Measurements from ENCODE around the gene LBHD2. TPM values are rescaled to one million over a fixed set of nuclear protein-coding genes. Genes with fewer than 3 reads are reported as not detected.

The LBHD2 gene
- total RNA-seq, 2 donors from 2014 or later = not detected

DNA sequence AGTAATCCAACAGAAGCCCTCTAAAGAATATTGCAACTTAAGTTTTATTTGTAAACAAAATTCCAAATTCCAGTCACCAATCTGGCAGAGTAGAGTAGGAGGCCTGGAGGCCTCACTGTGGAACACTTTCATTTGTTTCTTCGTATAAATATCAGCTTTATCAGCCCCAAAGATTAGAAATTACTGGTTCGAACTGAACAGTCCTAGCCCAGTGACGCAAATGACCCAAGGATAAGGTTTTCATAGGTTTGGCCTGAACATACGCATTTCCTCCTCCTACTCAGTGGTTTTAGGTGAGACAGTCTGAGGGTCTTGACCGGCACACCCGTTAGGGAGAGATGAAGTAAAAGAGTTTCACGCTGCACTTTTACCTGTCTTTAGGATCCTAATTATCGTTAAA lies 28.3 kb upstream of the LBHD2 start:
- Mint-ChIP-seq H3K9me3 (no peaks in the 10 kb centered on the region), H3K4me1 (peaks cover 25% of the 10 kb centered on the region), H3K4me3 (peak overlapping the region; percentile 84), H3K36me3 (ENCODE audit: low read depth) (peaks cover 13% of the 10 kb centered on the region), H3K27ac (peak overlapping the region; percentile 42), H3K27me3 (ENCODE audit: insufficient read depth) (no peaks in the 10 kb centered on the region)
- Histone ChIP-seq H3K9me3 (ENCODE audit: control insufficient read depth, low read length) (no peaks in the 10 kb centered on the region), H3K4me3 (ENCODE audit: low read length) (peak overlapping the region; percentile 85), H3K9ac (ENCODE audit: extremely low read depth, low read length, poor library complexity, severe bottlenecking) (peak overlapping the region; percentile 9), H3K27ac (ENCODE audit: low read depth, low read length) (no peak overlapping the region), H3K27me3 (ENCODE audit: control insufficient read depth, insufficient read depth, low read length, poor library complexity, severe bottlenecking) (no peaks in the 10 kb centered on the region), H3K4me1 (ENCODE audit: control insufficient read depth, insufficient read depth, low read length) (peaks cover 7% of the 10 kb centered on the region), H3K36me3 (ENCODE audit: control insufficient read depth, insufficient read depth, low read length) (peaks cover 19% of the 10 kb centered on the region)
- TF ChIP-seq, protein P1, sequence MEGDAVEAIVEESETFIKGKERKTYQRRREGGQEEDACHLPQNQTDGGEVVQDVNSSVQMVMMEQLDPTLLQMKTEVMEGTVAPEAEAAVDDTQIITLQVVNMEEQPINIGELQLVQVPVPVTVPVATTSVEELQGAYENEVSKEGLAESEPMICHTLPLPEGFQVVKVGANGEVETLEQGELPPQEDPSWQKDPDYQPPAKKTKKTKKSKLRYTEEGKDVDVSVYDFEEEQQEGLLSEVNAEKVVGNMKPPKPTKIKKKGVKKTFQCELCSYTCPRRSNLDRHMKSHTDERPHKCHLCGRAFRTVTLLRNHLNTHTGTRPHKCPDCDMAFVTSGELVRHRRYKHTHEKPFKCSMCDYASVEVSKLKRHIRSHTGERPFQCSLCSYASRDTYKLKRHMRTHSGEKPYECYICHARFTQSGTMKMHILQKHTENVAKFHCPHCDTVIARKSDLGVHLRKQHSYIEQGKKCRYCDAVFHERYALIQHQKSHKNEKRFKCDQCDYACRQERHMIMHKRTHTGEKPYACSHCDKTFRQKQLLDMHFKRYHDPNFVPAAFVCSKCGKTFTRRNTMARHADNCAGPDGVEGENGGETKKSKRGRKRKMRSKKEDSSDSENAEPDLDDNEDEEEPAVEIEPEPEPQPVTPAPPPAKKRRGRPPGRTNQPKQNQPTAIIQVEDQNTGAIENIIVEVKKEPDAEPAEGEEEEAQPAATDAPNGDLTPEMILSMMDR (conservative IDR thresholded peaks at IDR 0.05) = no peak
- DNase-seq = no peak
- WGBS, 2 experiments (ENCODE audit: insufficient coverage in 1 of 2, insufficient read length in 1 of 2) = 84 to 87% methylated on average over 7 to 8 of the region's 8 CpGs

DNA sequence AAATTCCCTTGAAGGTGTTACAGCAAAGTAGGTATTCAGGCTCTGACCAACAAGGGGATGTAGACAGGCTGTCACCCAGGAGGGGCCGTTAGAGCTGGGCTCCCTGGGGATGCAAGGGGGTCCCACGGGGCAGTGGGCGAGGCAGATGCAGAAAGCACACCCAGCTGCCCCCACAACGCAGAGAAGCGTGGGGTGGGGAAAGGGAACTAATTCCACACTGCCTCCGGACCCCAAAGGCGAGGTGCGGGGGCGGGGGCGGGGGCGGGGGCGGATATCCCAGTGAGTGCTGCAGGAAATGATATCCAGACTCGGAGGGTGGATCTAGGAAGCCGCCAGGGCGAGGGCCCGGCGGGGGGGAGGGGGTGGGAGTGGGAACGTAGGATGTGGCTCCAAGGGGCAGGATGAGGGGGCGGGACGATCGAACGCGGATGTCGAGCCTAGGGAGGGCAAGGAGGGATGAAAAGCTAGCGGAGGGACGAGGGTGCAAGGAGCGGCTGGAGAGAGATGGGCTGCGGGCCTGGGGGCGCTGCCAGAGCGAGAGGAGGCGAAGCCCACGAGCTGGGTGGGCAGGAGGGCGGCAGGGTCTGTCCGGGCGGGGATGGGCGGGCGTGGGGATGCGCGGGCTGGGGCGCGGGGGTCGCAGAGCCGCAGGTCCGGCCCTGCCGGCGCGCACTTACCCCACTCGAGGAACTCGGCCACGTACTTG lies 27.5 kb upstream of the LBHD2 start:
- H3K4me1 Mint-ChIP-seq = peaks cover 24% of the 10 kb centered on the region
- Histone ChIP-seq H3K9ac (ENCODE audit: extremely low read depth, low read length, poor library complexity, severe bottlenecking) (peak overlapping the region; percentile 38), H3K27me3 (ENCODE audit: control insufficient read depth, insufficient read depth, low read length, poor library complexity, severe bottlenecking) (no peaks in the 10 kb centered on the region), H3K4me3 (ENCODE audit: low read length) (peak overlapping the region; percentile 85), H3K27ac (ENCODE audit: low read depth, low read length) (peak overlapping the region; percentile 68), H3K36me3 (ENCODE audit: control insufficient read depth, insufficient read depth, low read length) (peaks cover 19% of the 10 kb centered on the region), H3K9me3 (ENCODE audit: control insufficient read depth, low read length) (no peaks in the 10 kb centered on the region), H3K4me1 (ENCODE audit: control insufficient read depth, insufficient read depth, low read length) (peaks cover 7% of the 10 kb centered on the region)
- H3K4me3 Mint-ChIP-seq = peak overlapping the region; percentile 84
- 2% methylated on average over 23 to 47 of the region's 50 CpGs for WGBS, 2 experiments (ENCODE audit: insufficient coverage in 1 of 2, insufficient read length in 1 of 2)
- no peaks in the 10 kb centered on the region for H3K9me3 Mint-ChIP-seq
- H3K27ac Mint-ChIP-seq = peak overlapping the region; percentile 77
- no peaks in the 10 kb centered on the region for H3K27me3 Mint-ChIP-seq (ENCODE audit: insufficient read depth)
- TF ChIP-seq, protein P1 (conservative IDR thresholded peaks at IDR 0.05) = no peak
- DNase-seq = peak; percentile 90
- H3K36me3 Mint-ChIP-seq (ENCODE audit: low read depth) = peaks cover 12% of the 10 kb centered on the region

- H3K4me1 Mint-ChIP-seq = peaks cover 23% of the 10 kb centered on the region
- Histone ChIP-seq H3K9me3 (ENCODE audit: control insufficient read depth, low read length) (no peaks in the 10 kb centered on the region), H3K27me3 (ENCODE audit: control insufficient read depth, insufficient read depth, low read length, poor library complexity, severe bottlenecking) (no peaks in the 10 kb centered on the region), H3K27ac (ENCODE audit: low read depth, low read length) (peak overlapping the region; percentile 68), H3K4me3 (ENCODE audit: low read length) (peak overlapping the region; percentile 85), H3K4me1 (ENCODE audit: control insufficient read depth, insufficient read depth, low read length) (peaks cover 7% of the 10 kb centered on the region), H3K36me3 (ENCODE audit: control insufficient read depth, insufficient read depth, low read length) (peaks cover 18% of the 10 kb centered on the region), H3K9ac (ENCODE audit: extremely low read depth, low read length, poor library complexity, severe bottlenecking) (peak overlapping the region; percentile 38)
- peak overlapping the region; percentile 84 for H3K4me3 Mint-ChIP-seq
- no peak for DNase-seq
- H3K27me3 Mint-ChIP-seq (ENCODE audit: insufficient read depth) = peaks cover under 1% of the 10 kb centered on the region
- peaks cover 10% of the 10 kb centered on the region for H3K36me3 Mint-ChIP-seq (ENCODE audit: low read depth)
- TF ChIP-seq, protein P1 (conservative IDR thresholded peaks at IDR 0.05) = no peak
- 0% methylated on average over 11 to 53 of the region's 53 CpGs for WGBS, 2 experiments (ENCODE audit: insufficient coverage in 1 of 2, insufficient read length in 1 of 2)
- no peaks in the 10 kb centered on the region for H3K9me3 Mint-ChIP-seq
- H3K27ac Mint-ChIP-seq = no peak overlapping the region
Observed at GRCh38 chr14:103057028-103057371, 27.0 kb upstream of the LBHD2 start.

Data from endodermal cell (in vitro differentiated cells).